Endothelial cell (in vitro differentiated cells): Measurements from ENCODE around the gene CLDND2. TPM values are rescaled to one million over a fixed set of nuclear protein-coding genes. Genes with fewer than 3 reads are reported as not detected.
A peak's percentile ranks its signal among the peaks of the same experiment; 100 is the strongest.

Source experiments
- DNase-seq: peaks from one replicate; pipeline ENCODE4 v3.0.0; 2021; ENCODE audit warnings: low spot score
- H3K27ac Mint-ChIP-seq: one replicate; pipeline ENCODE4 v1.8.0; 2021; ENCODE audit warnings: mixed read lengths, inconsistent platforms; ENCODE audit not compliant: unreplicated experiment
- H3K27me3 Mint-ChIP-seq: one replicate; pipeline ENCODE4 v1.8.0; 2021; ENCODE audit warnings: mild to moderate bottlenecking, moderate library complexity, mixed read lengths, inconsistent platforms; ENCODE audit not compliant: unreplicated experiment
- H3K36me3 Mint-ChIP-seq: one replicate; pipeline ENCODE4 v1.8.0; 2021; ENCODE audit warnings: mild to moderate bottlenecking, low read depth, mixed read lengths, inconsistent platforms; ENCODE audit not compliant: unreplicated experiment
- H3K4me1 Mint-ChIP-seq: one replicate; pipeline ENCODE4 v1.8.0; 2021; ENCODE audit warnings: mild to moderate bottlenecking, mixed read lengths, inconsistent platforms; ENCODE audit not compliant: unreplicated experiment
- H3K4me3 Mint-ChIP-seq: one replicate; pipeline ENCODE4 v1.8.0; 2021; ENCODE audit warnings: mild to moderate bottlenecking, mixed read lengths, inconsistent platforms; ENCODE audit not compliant: unreplicated experiment
- H3K9me3 Mint-ChIP-seq: one replicate; pipeline ENCODE4 v1.8.0; 2021; ENCODE audit warnings: mixed read lengths, inconsistent platforms; ENCODE audit not compliant: unreplicated experiment
- total RNA-seq: library from RNA; stranded (reverse); fragmentation: NEBNext Ultra II Directional; extraction: Animal tissue kit (Norgen Biotek cat#: 25700); gene quantifications from one replicate; pipeline ENCODE4 v1.2.1, GENCODE V29; 2021; ENCODE audit not compliant: unreplicated experiment
- TF ChIP-seq, protein P1 (sequence below): fragments of 200-600 bp; sonication (generic); IDR thresholded peaks from one replicate; pipeline ENCODE4 v1.5.0; 2021; ENCODE audit warnings: antibody characterized with exemption; ENCODE audit not compliant: unreplicated experiment

CLDND2 gene
- total RNA-seq, 1 donor from 2014 or later = not detected

GRCh38 chr19:51372021-51372648 is 3.3 kb upstream of the CLDND2 start:
- Mint-ChIP-seq H3K36me3 (peaks cover 6% of the 10 kb centered on the region), H3K27me3 (peaks cover 7% of the 10 kb centered on the region), H3K4me3 (no peak overlapping the region), H3K4me1 (peaks cover 9% of the 10 kb centered on the region), H3K27ac (no peak overlapping the region), H3K9me3 (no peaks in the 10 kb centered on the region)
- no peak for DNase-seq
- TF ChIP-seq, protein P1, sequence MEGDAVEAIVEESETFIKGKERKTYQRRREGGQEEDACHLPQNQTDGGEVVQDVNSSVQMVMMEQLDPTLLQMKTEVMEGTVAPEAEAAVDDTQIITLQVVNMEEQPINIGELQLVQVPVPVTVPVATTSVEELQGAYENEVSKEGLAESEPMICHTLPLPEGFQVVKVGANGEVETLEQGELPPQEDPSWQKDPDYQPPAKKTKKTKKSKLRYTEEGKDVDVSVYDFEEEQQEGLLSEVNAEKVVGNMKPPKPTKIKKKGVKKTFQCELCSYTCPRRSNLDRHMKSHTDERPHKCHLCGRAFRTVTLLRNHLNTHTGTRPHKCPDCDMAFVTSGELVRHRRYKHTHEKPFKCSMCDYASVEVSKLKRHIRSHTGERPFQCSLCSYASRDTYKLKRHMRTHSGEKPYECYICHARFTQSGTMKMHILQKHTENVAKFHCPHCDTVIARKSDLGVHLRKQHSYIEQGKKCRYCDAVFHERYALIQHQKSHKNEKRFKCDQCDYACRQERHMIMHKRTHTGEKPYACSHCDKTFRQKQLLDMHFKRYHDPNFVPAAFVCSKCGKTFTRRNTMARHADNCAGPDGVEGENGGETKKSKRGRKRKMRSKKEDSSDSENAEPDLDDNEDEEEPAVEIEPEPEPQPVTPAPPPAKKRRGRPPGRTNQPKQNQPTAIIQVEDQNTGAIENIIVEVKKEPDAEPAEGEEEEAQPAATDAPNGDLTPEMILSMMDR = no peak

- Mint-ChIP-seq H3K4me1 (peaks cover 13% of the 10 kb centered on the region), H3K27me3 (peaks cover 12% of the 10 kb centered on the region), H3K4me3 (no peak overlapping the region), H3K9me3 (no peaks in the 10 kb centered on the region), H3K27ac (no peak overlapping the region), H3K36me3 (peaks cover 6% of the 10 kb centered on the region)
- DNase-seq = no peak
- TF ChIP-seq, protein P1 = no peak
Observed at GRCh38 chr19:51371186-51371690, 2.4 kb upstream of the CLDND2 start.

GRCh38 chr19:51370230-51370629 is 1.4 kb upstream of the CLDND2 start:
- Mint-ChIP-seq H3K27ac (no peak overlapping the region), H3K36me3 (peaks cover 10% of the 10 kb centered on the region), H3K4me1 (peaks cover 18% of the 10 kb centered on the region), H3K4me3 (peak overlapping the region; percentile 59), H3K27me3 (peaks cover 17% of the 10 kb centered on the region), H3K9me3 (no peaks in the 10 kb centered on the region)
- DNase-seq = no peak
- TF ChIP-seq, protein P1 = no peak

DNA sequence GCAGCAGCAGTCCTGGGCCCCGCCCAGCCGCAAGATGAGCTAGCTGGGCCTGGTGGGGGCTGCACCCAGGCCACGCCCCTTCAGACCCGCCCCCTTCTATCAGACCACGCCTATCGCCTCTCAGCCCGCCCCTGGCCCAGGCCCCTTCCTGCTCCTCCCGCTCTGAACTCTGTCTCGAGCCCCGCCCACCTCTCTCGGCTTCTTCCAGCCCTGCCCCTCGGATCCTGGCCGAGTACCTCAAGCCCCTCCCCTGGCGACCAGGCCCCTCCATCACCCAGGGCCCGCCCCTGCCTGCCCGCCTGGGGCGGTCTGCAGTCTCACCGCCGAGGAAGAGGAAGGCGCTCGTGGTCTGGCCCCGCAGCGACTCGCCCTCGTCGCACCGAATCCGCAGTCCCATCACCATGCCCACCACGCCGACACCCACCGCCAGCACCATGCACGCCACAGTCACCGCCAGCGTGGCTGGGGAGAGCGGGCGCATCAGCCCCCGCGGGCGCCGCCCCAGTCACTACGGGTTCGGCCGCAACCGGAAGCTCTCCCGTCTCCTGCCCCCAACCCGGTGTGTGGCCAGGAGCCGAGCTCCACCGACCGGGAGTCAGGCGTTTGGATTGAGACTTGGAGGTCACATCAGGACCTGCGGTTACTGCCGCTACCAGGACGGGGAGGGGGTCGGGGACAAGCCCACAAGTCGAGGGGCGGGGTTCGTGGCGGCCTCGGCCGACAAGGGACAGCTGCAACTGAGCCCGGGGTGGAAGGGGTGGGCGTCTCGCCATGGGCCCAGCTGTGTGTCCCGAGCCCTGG is 1.0 kb downstream of the CLDND2 start:
- peaks cover 10% of the 10 kb centered on the region for H3K36me3 Mint-ChIP-seq
- H3K9me3 Mint-ChIP-seq = no peaks in the 10 kb centered on the region
- DNase-seq = peak; percentile 98
- TF ChIP-seq, protein P1 = no peak
- no peak overlapping the region for H3K27ac Mint-ChIP-seq
- peaks cover 14% of the 10 kb centered on the region for H3K27me3 Mint-ChIP-seq
- H3K4me3 Mint-ChIP-seq = peak overlapping the region; percentile 96
- H3K4me1 Mint-ChIP-seq = peaks cover 19% of the 10 kb centered on the region

- Mint-ChIP-seq H3K4me1 (peaks cover 18% of the 10 kb centered on the region), H3K27ac (no peak overlapping the region), H3K9me3 (no peaks in the 10 kb centered on the region), H3K4me3 (peak overlapping the region; percentile 96), H3K27me3 (peaks cover 14% of the 10 kb centered on the region), H3K36me3 (peaks cover 10% of the 10 kb centered on the region)
- TF ChIP-seq, protein P1 = no peak
- no peak for DNase-seq
Observed at GRCh38 chr19:51367255-51367564, 1.6 kb downstream of the CLDND2 start.
